OCI-LY7 (cell line): ENCODE data around the gene DENND1A.

ENCODE experiments used
- EZH2phosphoT487 ChIP-seq: fragments of 200-600 bp; sonication (generic); IDR thresholded peaks from 2 replicates; pipeline ENCODE4 v1.6.1; 2018; ENCODE audit warnings: low read depth, borderline replicate concordance, mild to moderate bottlenecking, mixed run types, antibody characterized with exemption, low read length, moderate library complexity, mixed read lengths
- TF ChIP-seq, protein P1 (sequence below): fragments of 200-600 bp; sonication (generic); conservative IDR thresholded peaks from 2 replicates; pipeline ENCODE4 v1.5.1; 2014; ENCODE audit warnings: mild to moderate bottlenecking, antibody characterized with exemption, low read length, moderate library complexity, mixed read lengths

DNA sequence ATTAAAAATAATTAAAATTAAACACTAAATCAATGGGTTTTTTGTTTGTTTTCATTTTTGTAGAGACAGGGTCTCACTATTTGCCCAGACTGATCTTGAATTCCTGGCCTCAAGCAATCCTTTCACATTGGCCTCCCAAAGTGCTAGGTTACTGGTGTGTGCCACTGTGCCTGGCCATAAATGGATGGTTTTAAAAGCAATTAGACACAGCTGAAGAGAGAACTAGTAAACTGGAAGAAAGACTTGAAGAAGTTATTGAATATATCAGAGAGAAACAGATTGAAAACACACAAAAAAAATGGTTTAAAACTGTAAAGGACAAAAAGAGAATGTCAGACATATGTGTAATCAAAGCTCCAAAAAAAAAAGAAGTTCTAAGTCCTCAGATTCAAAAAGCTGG lies 83.0 kb downstream of the DENND1A start:
- TF ChIP-seq, protein P1, sequence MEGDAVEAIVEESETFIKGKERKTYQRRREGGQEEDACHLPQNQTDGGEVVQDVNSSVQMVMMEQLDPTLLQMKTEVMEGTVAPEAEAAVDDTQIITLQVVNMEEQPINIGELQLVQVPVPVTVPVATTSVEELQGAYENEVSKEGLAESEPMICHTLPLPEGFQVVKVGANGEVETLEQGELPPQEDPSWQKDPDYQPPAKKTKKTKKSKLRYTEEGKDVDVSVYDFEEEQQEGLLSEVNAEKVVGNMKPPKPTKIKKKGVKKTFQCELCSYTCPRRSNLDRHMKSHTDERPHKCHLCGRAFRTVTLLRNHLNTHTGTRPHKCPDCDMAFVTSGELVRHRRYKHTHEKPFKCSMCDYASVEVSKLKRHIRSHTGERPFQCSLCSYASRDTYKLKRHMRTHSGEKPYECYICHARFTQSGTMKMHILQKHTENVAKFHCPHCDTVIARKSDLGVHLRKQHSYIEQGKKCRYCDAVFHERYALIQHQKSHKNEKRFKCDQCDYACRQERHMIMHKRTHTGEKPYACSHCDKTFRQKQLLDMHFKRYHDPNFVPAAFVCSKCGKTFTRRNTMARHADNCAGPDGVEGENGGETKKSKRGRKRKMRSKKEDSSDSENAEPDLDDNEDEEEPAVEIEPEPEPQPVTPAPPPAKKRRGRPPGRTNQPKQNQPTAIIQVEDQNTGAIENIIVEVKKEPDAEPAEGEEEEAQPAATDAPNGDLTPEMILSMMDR: no peak
- no peak for TF ChIP-seq EZH2phosphoT487
